Liver (tissue), 4 donors: ENCODE measurements around the gene NKD1. TPM values are rescaled to one million over a fixed set of nuclear protein-coding genes. Genes with fewer than 3 reads are reported as not detected.

Experiments
- polyA plus RNA-seq, 2 donors: library from polyadenylated mRNA; stranded (reverse) in 1 of 2; unstranded in 1 of 2; fragments of 200-250 nt in 1 of 2; fragments of >200 nt in 1 of 2; fragmentation: Nextera tagmentation in 1 of 2; extraction: Ambion mirVana in 1 of 2; gene quantifications; one replicate each; pipeline versions ENCODE4 v1.2.1 to v1.2.3, GENCODE V29; 2013 to 2015
- total RNA-seq, 2 donors: library from RNA; depleted of rRNA; stranded (reverse); fragments of >200 nt; gene quantifications; one replicate each; pipeline ENCODE4 v1.2.3, GENCODE V29; 2014
- donor health status: healthy.
- donor health status: healthy.
- donor health status: healthy.

The NKD1 gene
- total and polyA plus RNA-seq, 4 donors = 0.28 to 3.5 (median 0.85) TPM

Other genes with a start within 250 kb of the NKD1 start
- 10 to 100 TPM; 14.0 to 34.3 TPM for gene BRD7, start 179.4 kb upstream of the NKD1 start, total RNA-seq
- gene BRD7, start 179.4 kb upstream of the NKD1 start, polyA plus RNA-seq = 10 to 100 TPM; 13.3 to 14.2 TPM
- gene SNX20, start 132.9 kb downstream of the NKD1 start, total RNA-seq = 1 to 10 TPM; 1.3 to 3.5 TPM
- under 1 TPM; 0.40 to 0.70 TPM for gene SNX20, start 132.9 kb downstream of the NKD1 start, polyA plus RNA-seq
- 1 to 10 TPM in 1 of 2 donors, under 1 TPM in 1; 0.61 to 1.3 TPM for gene NOD2, start 145.2 kb downstream of the NKD1 start, total RNA-seq
- gene NOD2, start 145.2 kb downstream of the NKD1 start, polyA plus RNA-seq = under 1 TPM; 0.35 TPM
- gene CYLD, start 193.7 kb downstream of the NKD1 start, total RNA-seq = 10 to 100 TPM; 16.5 to 42.7 TPM
- gene CYLD, start 193.7 kb downstream of the NKD1 start, polyA plus RNA-seq = 10 to 100 TPM in 1 of 2 donors, 1 to 10 TPM in 1; 8.2 to 11.1 TPM